Ovary (tissue), 9 donors: Measurements from ENCODE around the gene RANBP2. TPM values are rescaled to one million over a fixed set of nuclear protein-coding genes. Genes with fewer than 3 reads are reported as not detected.
"Not testable (repeated sequence)": the region's sequence is repeated elsewhere in the genome, so short reads cannot be mapped to it uniquely, and the experiment has no call there.

Source experiments
- DNase-seq, 5 donors: peaks; one replicate each; pipeline ENCODE4 v3.0.0-alpha.2; 2019 to 2020
- H3K27ac ChIP-seq, 2 donors: fragments of 200-600 bp; one replicate each; pipeline versions ENCODE4 v1.5.1 to v1.8.0; 2019 to 2022
- H3K27me3 ChIP-seq: fragments of 200-600 bp; one replicate; pipeline ENCODE4 v1.8.0; 2022
- H3K36me3 ChIP-seq: fragments of 200-600 bp; sonication (generic); one replicate; pipeline ENCODE4 v1.5.1; 2019
- H3K4me1 ChIP-seq: one replicate; pipeline ENCODE4 v1.8.1; 2013; ENCODE audit warnings: mild to moderate bottlenecking, moderate library complexity; ENCODE audit not compliant: insufficient read depth
- H3K4me3 ChIP-seq: fragments of 200-600 bp; sonication (generic); one replicate; pipeline ENCODE4 v1.5.1; 2017
- H3K9me3 ChIP-seq, 2 donors: fragments of 200-600 bp in 1 of 2; sonication (generic) in 1 of 2; one replicate each; pipeline versions ENCODE4 v1.5.1 to v1.8.1; 2013 to 2019; ENCODE audit warnings: mild to moderate bottlenecking in 1 of 2, moderate library complexity in 1 of 2
- EP300 ChIP-seq: sonication (generic); formaldehyde crosslinking; IDR thresholded peaks from one replicate; pipeline ENCODE4 v1.6.1; 2017; ENCODE audit warnings: antibody characterized with exemption
- POLR2A ChIP-seq: fragments of 450-650 bp; IDR thresholded peaks from one replicate; pipeline ENCODE4 v1.6.1; 2017; ENCODE audit warnings: antibody characterized with exemption, mild to moderate bottlenecking, moderate library complexity
- WGBS, 3 donors: extraction: QIAGEN DNeasy Blood & Tissue Kit in 1 of 3; methylation state at CpG; one replicate each; pipeline versions ENCODE4 v1.1.5 to v1.1.7; 2013 to 2017; 5-methylcytosine and 5-hydroxymethylcytosine counted together
- intact Hi-C, 4 donors: fragments of 100-400 bp; cut with DNase I; formaldehyde crosslinking; loops; one replicate each; pipeline versions ENCODE4 v1.11.0 to v1.15.1; 2022 to 2023
- polyA plus RNA-seq, 2 donors: library from polyadenylated mRNA; stranded (reverse); fragments of 200-250 nt in 1 of 2; fragments of 350-450 nt in 1 of 2; fragmentation: Illumina TruSeq in 1 of 2; extraction: RNeasy Lipid Tissue Mini Kit (QIAGEN cat#74804) in 1 of 2; gene quantifications; one replicate each; pipeline ENCODE4 v1.2.3, GENCODE V29; 2013 to 2014
- total RNA-seq, 7 donors: library from RNA; depleted of rRNA in 2 of 7; stranded (reverse); fragments of >200 nt in 2 of 7; fragmentation: NEBNext Ultra II Directional in 3 of 7; extraction: Animal tissue kit (Norgen Biotek cat#: 25700) in 3 of 7; gene quantifications; one replicate each; pipeline versions ENCODE4 v1.1.0 to v1.2.4, GENCODE V29; 2016 to 2023
- TF ChIP-seq, protein P1 (sequence below), 3 donors: fragments of 450-650 bp in 2 of 3; fragments of 200-600 bp in 1 of 3; IDR thresholded peaks; one replicate each; pipeline versions ENCODE4 v1.5.1 to v1.8.0; 2016 to 2022; ENCODE audit warnings: antibody characterized with exemption in 3 of 3, mild to moderate bottlenecking in 1 of 3
- donor health status: DM: no; HTN: no; CAD: no; lungs with moderate emphysema.
- donor health status: DM: no; HTN: no; CAD: no.
- donor health status: Bipolar disorder and iron deficiency.
- donor health status: DM: yes; HTN: yes; CAD: no.
- donor health status: DM: no; HTN: no; CAD: no.
- donor health status: DM: yes; HTN: yes; CAD: no.

RANBP2 gene
- total and polyA plus RNA-seq, 9 donors: 14.5 to 95.6 (median 86.6) TPM

DNA sequence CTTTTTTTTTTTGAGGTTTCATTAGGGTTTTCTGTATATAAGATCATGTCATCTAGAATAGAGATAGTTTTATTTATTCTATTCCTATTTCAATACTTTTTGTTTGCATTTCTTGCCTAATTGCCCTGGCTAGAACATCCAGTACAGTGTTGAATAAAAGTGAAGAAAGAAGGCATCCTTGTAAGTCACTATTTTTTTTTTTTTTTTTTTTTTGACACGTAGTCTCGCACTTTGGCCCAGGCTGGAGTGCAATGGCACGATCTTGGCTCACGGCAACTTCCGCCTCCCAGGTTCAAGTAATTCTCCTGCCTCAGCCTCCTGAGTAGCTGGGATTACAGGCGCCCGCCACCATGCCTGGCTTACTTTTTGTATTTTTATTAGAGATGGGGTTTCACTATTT lies 27.8 kb upstream of the RANBP2 start:
- intact Hi-C loops: no loop called here
- Histone ChIP-seq H3K27me3 (no peaks in the 10 kb centered on the region), H3K4me1 (no peaks in the 10 kb centered on the region), H3K9me3 (no peaks in the 10 kb centered on the region), H3K4me3 (no peak overlapping the region), H3K27ac (no peak overlapping the region), H3K36me3 (no peaks in the 10 kb centered on the region)
- DNase-seq: no peak
- TF ChIP-seq EP300 (no peak), POLR2A (no peak)
- TF ChIP-seq, protein P1, sequence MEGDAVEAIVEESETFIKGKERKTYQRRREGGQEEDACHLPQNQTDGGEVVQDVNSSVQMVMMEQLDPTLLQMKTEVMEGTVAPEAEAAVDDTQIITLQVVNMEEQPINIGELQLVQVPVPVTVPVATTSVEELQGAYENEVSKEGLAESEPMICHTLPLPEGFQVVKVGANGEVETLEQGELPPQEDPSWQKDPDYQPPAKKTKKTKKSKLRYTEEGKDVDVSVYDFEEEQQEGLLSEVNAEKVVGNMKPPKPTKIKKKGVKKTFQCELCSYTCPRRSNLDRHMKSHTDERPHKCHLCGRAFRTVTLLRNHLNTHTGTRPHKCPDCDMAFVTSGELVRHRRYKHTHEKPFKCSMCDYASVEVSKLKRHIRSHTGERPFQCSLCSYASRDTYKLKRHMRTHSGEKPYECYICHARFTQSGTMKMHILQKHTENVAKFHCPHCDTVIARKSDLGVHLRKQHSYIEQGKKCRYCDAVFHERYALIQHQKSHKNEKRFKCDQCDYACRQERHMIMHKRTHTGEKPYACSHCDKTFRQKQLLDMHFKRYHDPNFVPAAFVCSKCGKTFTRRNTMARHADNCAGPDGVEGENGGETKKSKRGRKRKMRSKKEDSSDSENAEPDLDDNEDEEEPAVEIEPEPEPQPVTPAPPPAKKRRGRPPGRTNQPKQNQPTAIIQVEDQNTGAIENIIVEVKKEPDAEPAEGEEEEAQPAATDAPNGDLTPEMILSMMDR (IDR thresholded peaks at IDR 0.05): no peak
- WGBS, 3 donors: 95 to 99% (median 97%) methylated on average over 7 of the region's 7 CpGs

DNA sequence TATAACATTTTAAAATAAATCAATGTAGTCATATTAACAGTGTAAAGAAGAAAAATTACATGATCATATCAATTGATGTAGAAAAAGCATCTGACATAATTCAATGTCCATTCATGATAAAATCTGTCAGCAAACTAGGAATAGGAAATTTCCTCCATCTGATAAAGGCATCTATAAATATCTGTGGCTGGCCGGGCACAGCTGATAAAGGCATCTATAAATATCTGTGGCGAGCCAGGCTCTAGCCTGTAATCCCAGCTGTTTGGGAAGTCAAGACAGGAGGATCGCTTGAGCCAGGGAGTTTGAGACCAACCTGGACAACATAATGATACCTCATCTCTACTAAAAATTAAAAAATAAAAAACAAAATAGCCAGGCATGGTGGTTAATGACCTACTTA lies 18.1 kb upstream of the RANBP2 start:
- H3K27ac ChIP-seq: no peak overlapping the region
- no peaks in the 10 kb centered on the region for H3K4me1 ChIP-seq
- H3K9me3 ChIP-seq: no peaks in the 10 kb centered on the region
- no peak overlapping the region for H3K4me3 ChIP-seq
- no peaks in the 10 kb centered on the region for H3K36me3 ChIP-seq
- TF ChIP-seq EP300 (no peak), POLR2A (no peak)
- TF ChIP-seq, protein P1 (IDR thresholded peaks at IDR 0.05): no peak
- 50 to 55% (median 51%) methylated on average over 3 of the region's 3 CpGs for WGBS, 3 donors
- H3K27me3 ChIP-seq: no peaks in the 10 kb centered on the region
- no peak for DNase-seq
- intact Hi-C loops: no loop called here

DNA sequence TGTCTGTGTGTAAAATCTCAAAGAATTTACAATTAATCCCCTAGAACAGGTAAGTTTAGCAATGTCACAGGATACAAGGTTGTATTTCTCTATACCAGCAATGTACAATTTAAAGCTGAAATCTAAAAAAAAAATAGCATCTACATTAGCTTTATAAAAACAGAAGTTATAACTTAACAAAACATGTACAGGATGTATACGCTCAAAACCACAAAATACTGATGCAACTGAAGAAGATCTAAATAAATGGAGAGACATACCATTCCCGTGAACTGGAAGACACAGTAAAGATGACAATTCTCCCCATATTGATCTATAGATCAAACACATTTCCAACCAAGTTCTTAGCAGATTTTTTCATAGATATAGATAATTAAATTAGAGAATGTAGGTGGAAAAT lies 17.5 kb upstream of the RANBP2 start:
- no peaks in the 10 kb centered on the region for H3K27me3 ChIP-seq
- TF ChIP-seq, protein P1 (IDR thresholded peaks at IDR 0.05): no peak
- TF ChIP-seq EP300 (no peak), POLR2A (no peak)
- DNase-seq: no peak
- no peak overlapping the region for H3K4me3 ChIP-seq
- WGBS, 3 donors: 82 to 87% (median 85%) methylated on average over 2 of the region's 2 CpGs
- no peaks in the 10 kb centered on the region for H3K4me1 ChIP-seq
- no peaks in the 10 kb centered on the region for H3K36me3 ChIP-seq
- H3K9me3 ChIP-seq: no peaks in the 10 kb centered on the region
- intact Hi-C loops: no loop called here
- no peak overlapping the region for H3K27ac ChIP-seq

DNA sequence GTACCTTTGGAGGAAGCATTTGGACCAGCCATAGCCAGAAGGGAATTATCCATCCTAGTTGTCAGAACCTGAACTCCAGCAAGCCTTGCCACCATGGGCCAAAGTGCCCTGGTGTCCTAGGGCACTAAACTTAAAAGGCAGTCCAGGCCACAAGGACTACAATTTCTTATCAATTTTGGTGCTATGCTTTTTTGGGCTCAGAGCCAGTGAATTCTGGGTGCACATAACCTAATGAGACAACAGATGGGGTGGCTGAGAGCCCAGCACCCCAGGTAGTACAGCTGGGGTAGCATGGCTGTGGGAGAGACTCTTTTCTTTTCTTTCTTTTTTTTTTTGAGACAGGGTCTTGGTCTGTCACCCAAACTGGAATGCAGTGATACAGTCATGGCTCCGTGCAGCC lies 14.4 kb upstream of the RANBP2 start:
- Histone ChIP-seq H3K4me1 (no peaks in the 10 kb centered on the region), H3K4me3 (no peak overlapping the region), H3K27me3 (no peaks in the 10 kb centered on the region), H3K9me3 (no peaks in the 10 kb centered on the region), H3K27ac (no peak overlapping the region), H3K36me3 (no peaks in the 10 kb centered on the region)
- no peak for DNase-seq
- intact Hi-C loops: no loop called here
- TF ChIP-seq EP300: no peak
- TF ChIP-seq, protein P1 (IDR thresholded peaks at IDR 0.05): no peak
- TF ChIP-seq POLR2A: no peak
- WGBS, 3 donors: 87 to 100% (median 91%) methylated on average over 1 of the region's 1 CpG

DNA sequence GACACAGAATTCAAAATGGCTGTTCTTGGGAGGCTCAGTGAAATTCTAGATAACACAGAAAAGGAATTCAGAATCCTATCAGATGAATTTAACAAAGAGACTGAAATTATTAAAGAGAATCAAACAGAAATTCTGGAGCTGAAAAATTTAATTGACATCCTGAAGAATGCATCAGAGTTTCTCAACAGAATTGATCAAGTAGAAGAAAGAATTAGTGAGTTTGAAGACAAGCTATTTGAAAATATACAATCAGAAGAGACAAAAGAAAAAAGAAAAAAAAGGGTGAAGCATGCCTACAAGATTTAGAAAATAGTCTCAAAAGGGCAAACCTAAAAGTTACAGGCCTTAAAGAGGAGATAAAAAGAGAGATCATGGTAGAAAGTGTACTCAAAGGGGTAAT lies 12.0 kb upstream of the RANBP2 start:
- H3K27ac ChIP-seq: no peak overlapping the region
- DNase-seq: no peak
- no peaks in the 10 kb centered on the region for H3K36me3 ChIP-seq
- H3K27me3 ChIP-seq: no peaks in the 10 kb centered on the region
- no peak overlapping the region for H3K4me3 ChIP-seq
- intact Hi-C loops: no loop called here
- H3K4me1 ChIP-seq: no peaks in the 10 kb centered on the region
- no peaks in the 10 kb centered on the region for H3K9me3 ChIP-seq
- TF ChIP-seq EP300: no peak
- TF ChIP-seq, protein P1 (IDR thresholded peaks at IDR 0.05): no peak
- no peak for TF ChIP-seq POLR2A

DNA sequence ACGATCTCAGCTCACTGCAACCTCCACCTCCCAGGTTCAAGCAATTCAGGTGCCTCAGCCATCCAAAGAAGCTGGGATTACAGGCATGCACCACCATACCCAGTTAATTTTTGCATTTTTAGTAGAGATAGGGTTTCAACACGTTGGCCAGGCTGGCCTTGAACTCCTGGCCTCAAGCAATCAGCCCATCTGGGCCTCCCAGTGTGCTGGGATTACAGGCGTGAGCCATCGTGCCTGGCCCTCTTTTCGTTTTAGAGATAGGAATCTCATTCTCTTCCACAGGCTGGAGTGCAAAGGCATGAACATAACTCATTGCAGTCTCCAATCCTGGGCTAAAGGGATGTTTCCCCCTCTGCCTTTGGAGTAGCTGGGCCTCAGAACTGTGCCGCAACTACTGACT lies 2.3 kb upstream of the RANBP2 start:
- intact Hi-C loops, H3K9me3 ChIP-seq, DNase-seq, H3K27me3 ChIP-seq, H3K36me3 ChIP-seq, H3K4me3 ChIP-seq, H3K27ac ChIP-seq, H3K4me1 ChIP-seq: not testable (repeated sequence)
- 50 to 62% (median 51%) methylated on average over 6 of the region's 6 CpGs for WGBS, 3 donors

DNA sequence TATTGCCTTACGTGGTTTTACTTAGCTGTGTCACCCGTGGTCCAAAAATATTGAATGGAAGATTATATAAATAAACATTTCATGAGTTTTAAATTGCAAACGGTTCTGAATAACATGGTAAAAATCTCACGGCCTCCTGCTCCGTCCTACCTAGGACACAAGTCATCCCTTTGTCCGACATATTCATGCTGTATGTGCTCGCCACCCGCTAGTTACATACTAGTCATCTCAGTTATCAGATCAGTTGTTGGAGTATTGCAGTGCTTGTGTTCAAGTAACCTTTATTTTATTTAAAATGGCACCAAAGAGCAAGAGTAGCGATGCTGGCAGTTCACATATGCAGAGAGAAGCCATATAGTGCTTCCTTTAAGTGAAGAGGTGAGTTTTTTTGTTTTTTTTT lies 6.8 kb downstream of the RANBP2 start:
- WGBS, 3 donors: 70 to 78% (median 75%) methylated on average over 9 of the region's 9 CpGs

More for the DNA sequence above, 6.8 kb downstream of the RANBP2 start:
- H3K9me3 ChIP-seq, H3K4me1 ChIP-seq, H3K27ac ChIP-seq, H3K27me3 ChIP-seq, H3K36me3 ChIP-seq, DNase-seq, H3K4me3 ChIP-seq, intact Hi-C loops: not testable (repeated sequence)
